ENCODE results near the gene ARID5B.
"Not testable (repeated sequence)": the region's sequence is repeated elsewhere in the genome, so short reads cannot be mapped to it uniquely, and the experiment has no call there.

Gene ARID5B

GRCh38 chr10:61900829-61901792 lies at the start of gene ARID5B:
TSS of gene ARID5B (plus strand) at chr10:61901699. CDS start at chr10:61901710, 11 bp downstream.
- no peak for DNase-seq (ENCODE audit: low spot score)

- no peak for DNase-seq (ENCODE audit: low spot score)
Measured at GRCh38 chr10:61852261-61852660, 49.2 kb upstream of the ARID5B start.

GRCh38 chr10:61855771-61856170 lies 45.7 kb upstream of the ARID5B start:
- DNase-seq (ENCODE audit: low spot score): no peak

GRCh38 chr10:61857746-61858145 lies 43.8 kb upstream of the ARID5B start:
- no peak for DNase-seq (ENCODE audit: low spot score)

- no peak for DNase-seq (ENCODE audit: low spot score)
Measured at GRCh38 chr10:61859786-61860185, 41.7 kb upstream of the ARID5B start.

GRCh38 chr10:61860964-61861758 lies 40.3 kb upstream of the ARID5B start:
- DNase-seq (ENCODE audit: low spot score): no peak

- DNase-seq (ENCODE audit: low spot score): no peak
Measured at GRCh38 chr10:61863981-61864380, 37.5 kb upstream of the ARID5B start.

- no peak for DNase-seq (ENCODE audit: low spot score)
Measured at GRCh38 chr10:61866700-61867368, 34.7 kb upstream of the ARID5B start.

- not testable (repeated sequence) for DNase-seq (ENCODE audit: low spot score)
Measured at GRCh38 chr10:61867374-61867773, 34.1 kb upstream of the ARID5B start.

GRCh38 chr10:61867817-61868216 lies 33.7 kb upstream of the ARID5B start:
- DNase-seq (ENCODE audit: low spot score): not testable (repeated sequence)

- no peak for DNase-seq (ENCODE audit: low spot score)
Measured at GRCh38 chr10:61869041-61869675, 32.3 kb upstream of the ARID5B start.

- no peak for DNase-seq (ENCODE audit: low spot score)
Measured at GRCh38 chr10:61869774-61870525, 31.5 kb upstream of the ARID5B start.

GRCh38 chr10:61870526-61870895 lies 31.0 kb upstream of the ARID5B start:
- no peak for DNase-seq (ENCODE audit: low spot score)

GRCh38 chr10:61871487-61871886 lies 30.0 kb upstream of the ARID5B start:
- DNase-seq (ENCODE audit: low spot score): no peak

- DNase-seq (ENCODE audit: low spot score): no peak
Measured at GRCh38 chr10:61877887-61878739, 23.4 kb upstream of the ARID5B start.

- no peak for DNase-seq (ENCODE audit: low spot score)
Measured at GRCh38 chr10:61878740-61879068, 22.8 kb upstream of the ARID5B start.

- DNase-seq (ENCODE audit: low spot score): no peak
Measured at GRCh38 chr10:61882621-61883370, 18.7 kb upstream of the ARID5B start.

GRCh38 chr10:61883371-61884025 lies 18.0 kb upstream of the ARID5B start:
- DNase-seq (ENCODE audit: low spot score): no peak

- DNase-seq (ENCODE audit: low spot score): no peak
Measured at GRCh38 chr10:61887772-61888171, 13.7 kb upstream of the ARID5B start.
